Neural cell (in vitro differentiated cells): ENCODE measurements around the gene ADRM1. TPM values are rescaled to one million over a fixed set of nuclear protein-coding genes. Genes with fewer than 3 reads are reported as not detected.

Experiments
- H2AFZ ChIP-seq: fragments of 200-600, 300-800 bp; sonication (generic), shearing (Covaris generic); 2 replicates; pipeline ENCODE4 v1.6.0; 2014; ENCODE audit warnings: low read depth, mild to moderate bottlenecking, antibody characterized with exemption, low read length, moderate library complexity
- H3F3A ChIP-seq: fragments of 200-600 bp; shearing (Covaris generic); 2 replicates; pipeline ENCODE4 v1.6.1; 2016; ENCODE audit warnings: mild to moderate bottlenecking, moderate library complexity, mixed read lengths, antibody characterized with exemption, low read length; ENCODE audit not compliant: insufficient read depth, poor library complexity, severe bottlenecking
- H3K27ac ChIP-seq: fragments of 200-600, 300-800 bp; sonication (generic), shearing (Covaris generic); 2 replicates; pipeline ENCODE4 v1.5.1; 2014; ENCODE audit warnings: mild to moderate bottlenecking, low read length, moderate library complexity
- H3K27me3 ChIP-seq: fragments of 300-800, 200-600 bp; sonication (generic), shearing (Covaris generic); 2 replicates; pipeline ENCODE4 v1.6.0; 2014; ENCODE audit warnings: mild to moderate bottlenecking, low read depth, low read length, moderate library complexity; ENCODE audit not compliant: insufficient read depth
- H3K36me3 ChIP-seq: fragments of 300-800, 200-600 bp; sonication (generic), shearing (Covaris generic); 2 replicates; pipeline ENCODE4 v1.5.1; 2014; ENCODE audit warnings: mild to moderate bottlenecking, antibody characterized with exemption, low read length, moderate library complexity; ENCODE audit not compliant: insufficient read depth
- H3K4me2 ChIP-seq: fragments of 300-800, 200-600 bp; sonication (generic), shearing (Covaris generic); 2 replicates; pipeline ENCODE4 v1.6.0; 2014; ENCODE audit warnings: mild to moderate bottlenecking, low read length
- H3K4me3 ChIP-seq: fragments of 300-800, 200-600 bp; sonication (generic), shearing (Covaris generic); 2 replicates; pipeline ENCODE4 v1.5.1; 2014; ENCODE audit warnings: mild to moderate bottlenecking, low read length, moderate library complexity
- H3K79me2 ChIP-seq: fragments of 200-600 bp; shearing (Covaris generic); replicated peaks from 2 replicates; pipeline ENCODE4 v1.6.0; 2014; ENCODE audit warnings: mild to moderate bottlenecking, low read length, moderate library complexity; ENCODE audit not compliant: insufficient read depth
- H3K9ac ChIP-seq: fragments of 300-800, 200-600 bp; sonication (generic), shearing (Covaris generic); 2 replicates; pipeline ENCODE4 v1.6.1; 2016; ENCODE audit warnings: mild to moderate bottlenecking, low read length, mixed read lengths
- H3K9me2 ChIP-seq: fragments of 200-600 bp; shearing (Covaris generic); 2 replicates; pipeline ENCODE4 v1.6.1; 2016; ENCODE audit warnings: mild to moderate bottlenecking, low read length, mixed read lengths; ENCODE audit not compliant: insufficient read depth
- H3K9me3 ChIP-seq: fragments of 200-600, 300-800 bp; sonication (generic), shearing (Covaris generic); 2 replicates; pipeline ENCODE4 v1.6.1; 2016; ENCODE audit warnings: mild to moderate bottlenecking, mixed run types, low read length, moderate library complexity, mixed read lengths
- H4K20me1 ChIP-seq: fragments of 200-600 bp; shearing (Covaris generic); 2 replicates; pipeline ENCODE4 v1.6.1; 2016; ENCODE audit warnings: mild to moderate bottlenecking, mixed run types; ENCODE audit not compliant: insufficient read depth
- EP300 ChIP-seq: fragments of 450-650 bp; conservative IDR thresholded peaks from 2 replicates; pipeline ENCODE4 v1.6.1; 2014; ENCODE audit warnings: antibody characterized with exemption, mild to moderate bottlenecking, moderate library complexity; ENCODE audit not compliant: poor library complexity, severe bottlenecking
- EZH2 ChIP-seq: fragments of 200-600, 300-800 bp; shearing (Covaris generic), sonication (generic); IDR thresholded peaks from 2 replicates; pipeline ENCODE4 v1.6.1; 2014; ENCODE audit warnings: antibody characterized with exemption, low read length, borderline replicate concordance, mild to moderate bottlenecking; ENCODE audit not compliant: insufficient read depth, poor library complexity, severe bottlenecking
- MXI1 ChIP-seq: fragments of 450-650 bp; conservative IDR thresholded peaks from 2 replicates; pipeline ENCODE4 v1.6.1; 2014; ENCODE audit warnings: antibody characterized with exemption, mild to moderate bottlenecking; ENCODE audit not compliant: poor library complexity, severe bottlenecking
- POLR2AphosphoS5 ChIP-seq: IDR thresholded peaks from 2 replicates; pipeline ENCODE4 v1.6.1; 2012
- RAD21 ChIP-seq: fragments of 450-650 bp; conservative IDR thresholded peaks from 2 replicates; pipeline ENCODE4 v1.6.1; 2014; ENCODE audit warnings: antibody characterized with exemption, mild to moderate bottlenecking, moderate library complexity
- SMC3 ChIP-seq: fragments of 450-650 bp; conservative IDR thresholded peaks from 2 replicates; pipeline ENCODE4 v1.6.1; 2014; ENCODE audit warnings: antibody characterized with exemption, mild to moderate bottlenecking, moderate library complexity; ENCODE audit not compliant: poor library complexity
- TAF1 ChIP-seq: IDR thresholded peaks from 2 replicates; pipeline ENCODE4 v1.6.1; 2012; ENCODE audit warnings: low read depth
- polyA plus RNA-seq: library from polyadenylated mRNA; depleted of rRNA; stranded (reverse); fragments of >200 nt; gene quantifications from 2 replicates; pipeline ENCODE4 v1.2.3, GENCODE V29; 2014
- TF ChIP-seq, protein P1 (sequence below): IDR thresholded peaks from 2 replicates; pipeline ENCODE4 v1.6.1; 2012; ENCODE audit warnings: borderline replicate concordance
- TF ChIP-seq, protein P2 (sequence below): fragments of 450-650 bp; IDR thresholded peaks from 2 replicates; pipeline ENCODE4 v1.5.1; 2014; ENCODE audit warnings: antibody characterized with exemption, mild to moderate bottlenecking, moderate library complexity; ENCODE audit not compliant: poor library complexity, severe bottlenecking

Gene ADRM1
- polyA plus RNA-seq, 1 donor from 2014 or later = 111 TPM

DNA sequence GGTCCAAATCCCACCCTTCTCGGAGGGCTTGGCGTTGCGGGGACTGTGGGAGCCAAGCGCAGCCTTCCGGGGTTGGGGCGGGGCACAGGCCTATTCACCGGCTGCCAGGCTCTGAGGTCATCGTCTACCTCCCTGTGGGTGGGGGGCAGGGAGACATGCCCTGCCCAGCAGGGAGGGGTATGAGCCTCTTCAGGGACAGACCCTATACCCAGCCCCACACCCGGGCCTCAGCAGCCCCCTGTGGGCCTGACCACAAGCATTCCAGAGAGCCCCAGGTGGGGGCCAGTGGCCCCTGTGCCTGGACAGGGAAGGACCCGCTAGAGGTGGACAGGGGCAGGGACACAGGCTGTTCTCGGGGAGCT is 52.7 kb downstream of the ADRM1 start:
- no peak overlapping the region for H3K4me3 ChIP-seq
- H3K27me3 ChIP-seq = no peaks in the 10 kb centered on the region
- H2AFZ ChIP-seq = no peak overlapping the region
- H3K4me2 ChIP-seq = no peak overlapping the region
- no peaks in the 10 kb centered on the region for H3K36me3 ChIP-seq
- H3K9me3 ChIP-seq = no peaks in the 10 kb centered on the region
- no peaks in the 10 kb centered on the region for H3K79me2 ChIP-seq
- H3K27ac ChIP-seq = no peak overlapping the region
- H3F3A ChIP-seq = no peaks in the 10 kb centered on the region
- H4K20me1 ChIP-seq = no peaks in the 10 kb centered on the region
- no peak overlapping the region for H3K9ac ChIP-seq
- no peaks in the 10 kb centered on the region for H3K9me2 ChIP-seq
- TF ChIP-seq SMC3 (no peak), EP300 (no peak), RAD21 (no peak), POLR2AphosphoS5 (no peak), TAF1 (no peak), MXI1 (no peak)

DNA sequence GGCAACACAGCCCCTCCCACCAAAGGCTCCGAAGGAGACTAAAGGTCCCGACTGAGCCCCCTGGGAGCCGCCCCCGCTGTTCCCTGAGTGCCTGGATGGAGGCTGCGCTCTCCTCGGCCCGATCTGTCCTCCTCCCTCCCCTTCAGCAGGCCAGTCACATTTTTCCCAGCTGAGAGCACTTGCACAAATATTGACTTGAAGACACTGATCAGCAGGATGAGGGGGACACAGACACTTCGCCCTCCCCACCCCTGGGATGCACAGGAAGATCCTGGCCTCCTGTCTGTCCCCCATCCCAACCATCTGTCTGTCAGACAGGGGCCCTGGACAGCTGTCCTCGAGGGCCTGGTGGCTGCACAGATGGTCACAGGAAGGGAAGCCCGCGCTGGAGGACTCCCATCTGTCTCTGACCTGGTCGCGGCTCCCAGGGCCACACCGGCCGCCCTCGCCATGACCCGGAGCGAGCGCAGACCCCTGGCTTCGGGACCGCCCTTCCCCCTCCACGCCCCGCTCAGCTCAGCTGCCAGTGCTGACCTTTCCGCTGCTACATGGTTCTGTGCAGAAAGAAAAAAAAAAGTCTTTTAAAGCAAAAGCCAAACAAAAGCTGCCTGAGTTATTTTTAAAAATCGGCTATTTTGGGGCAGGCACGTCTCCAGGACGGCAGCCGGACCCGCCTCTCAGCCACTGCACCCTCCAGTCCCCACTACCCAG is 53.2 kb downstream of the ADRM1 start:
- no peak overlapping the region for H3K4me3 ChIP-seq
- no peak overlapping the region for H2AFZ ChIP-seq
- H3K4me2 ChIP-seq = no peak overlapping the region

More for the DNA sequence above, 53.2 kb downstream of the ADRM1 start:
- H3K27me3 ChIP-seq = no peaks in the 10 kb centered on the region
- no peak overlapping the region for H3K27ac ChIP-seq
- no peaks in the 10 kb centered on the region for H3K9me3 ChIP-seq
- H3K79me2 ChIP-seq = no peaks in the 10 kb centered on the region
- no peaks in the 10 kb centered on the region for H3K9me2 ChIP-seq
- no peaks in the 10 kb centered on the region for H3K36me3 ChIP-seq
- H3F3A ChIP-seq = no peaks in the 10 kb centered on the region
- H4K20me1 ChIP-seq = no peaks in the 10 kb centered on the region
- no peak overlapping the region for H3K9ac ChIP-seq
- TF ChIP-seq EP300 = no peak
- TF ChIP-seq, protein P1, sequence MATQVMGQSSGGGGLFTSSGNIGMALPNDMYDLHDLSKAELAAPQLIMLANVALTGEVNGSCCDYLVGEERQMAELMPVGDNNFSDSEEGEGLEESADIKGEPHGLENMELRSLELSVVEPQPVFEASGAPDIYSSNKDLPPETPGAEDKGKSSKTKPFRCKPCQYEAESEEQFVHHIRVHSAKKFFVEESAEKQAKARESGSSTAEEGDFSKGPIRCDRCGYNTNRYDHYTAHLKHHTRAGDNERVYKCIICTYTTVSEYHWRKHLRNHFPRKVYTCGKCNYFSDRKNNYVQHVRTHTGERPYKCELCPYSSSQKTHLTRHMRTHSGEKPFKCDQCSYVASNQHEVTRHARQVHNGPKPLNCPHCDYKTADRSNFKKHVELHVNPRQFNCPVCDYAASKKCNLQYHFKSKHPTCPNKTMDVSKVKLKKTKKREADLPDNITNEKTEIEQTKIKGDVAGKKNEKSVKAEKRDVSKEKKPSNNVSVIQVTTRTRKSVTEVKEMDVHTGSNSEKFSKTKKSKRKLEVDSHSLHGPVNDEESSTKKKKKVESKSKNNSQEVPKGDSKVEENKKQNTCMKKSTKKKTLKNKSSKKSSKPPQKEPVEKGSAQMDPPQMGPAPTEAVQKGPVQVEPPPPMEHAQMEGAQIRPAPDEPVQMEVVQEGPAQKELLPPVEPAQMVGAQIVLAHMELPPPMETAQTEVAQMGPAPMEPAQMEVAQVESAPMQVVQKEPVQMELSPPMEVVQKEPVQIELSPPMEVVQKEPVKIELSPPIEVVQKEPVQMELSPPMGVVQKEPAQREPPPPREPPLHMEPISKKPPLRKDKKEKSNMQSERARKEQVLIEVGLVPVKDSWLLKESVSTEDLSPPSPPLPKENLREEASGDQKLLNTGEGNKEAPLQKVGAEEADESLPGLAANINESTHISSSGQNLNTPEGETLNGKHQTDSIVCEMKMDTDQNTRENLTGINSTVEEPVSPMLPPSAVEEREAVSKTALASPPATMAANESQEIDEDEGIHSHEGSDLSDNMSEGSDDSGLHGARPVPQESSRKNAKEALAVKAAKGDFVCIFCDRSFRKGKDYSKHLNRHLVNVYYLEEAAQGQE = no peak
- TF ChIP-seq SMC3 = no peak
- no peak for TF ChIP-seq TAF1
- TF ChIP-seq, protein P2, sequence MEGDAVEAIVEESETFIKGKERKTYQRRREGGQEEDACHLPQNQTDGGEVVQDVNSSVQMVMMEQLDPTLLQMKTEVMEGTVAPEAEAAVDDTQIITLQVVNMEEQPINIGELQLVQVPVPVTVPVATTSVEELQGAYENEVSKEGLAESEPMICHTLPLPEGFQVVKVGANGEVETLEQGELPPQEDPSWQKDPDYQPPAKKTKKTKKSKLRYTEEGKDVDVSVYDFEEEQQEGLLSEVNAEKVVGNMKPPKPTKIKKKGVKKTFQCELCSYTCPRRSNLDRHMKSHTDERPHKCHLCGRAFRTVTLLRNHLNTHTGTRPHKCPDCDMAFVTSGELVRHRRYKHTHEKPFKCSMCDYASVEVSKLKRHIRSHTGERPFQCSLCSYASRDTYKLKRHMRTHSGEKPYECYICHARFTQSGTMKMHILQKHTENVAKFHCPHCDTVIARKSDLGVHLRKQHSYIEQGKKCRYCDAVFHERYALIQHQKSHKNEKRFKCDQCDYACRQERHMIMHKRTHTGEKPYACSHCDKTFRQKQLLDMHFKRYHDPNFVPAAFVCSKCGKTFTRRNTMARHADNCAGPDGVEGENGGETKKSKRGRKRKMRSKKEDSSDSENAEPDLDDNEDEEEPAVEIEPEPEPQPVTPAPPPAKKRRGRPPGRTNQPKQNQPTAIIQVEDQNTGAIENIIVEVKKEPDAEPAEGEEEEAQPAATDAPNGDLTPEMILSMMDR = no peak
- no peak for TF ChIP-seq EZH2
- no peak for TF ChIP-seq MXI1
- no peak for TF ChIP-seq RAD21
- TF ChIP-seq POLR2AphosphoS5 = no peak
